ENCODE measurements around the gene PALMD.

Gene PALMD

GRCh38 chr1:99735852-99736251 is 89.9 kb downstream of the PALMD start:
- no peaks in the 10 kb centered on the region for H3K9me3 ChIP-seq (ENCODE audit: control insufficient read depth, insufficient read depth, low read length)

GRCh38 chr1:99737016-99737415 is 91.1 kb downstream of the PALMD start:
- no peaks in the 10 kb centered on the region for H3K27me3 ChIP-seq (ENCODE audit: control insufficient read depth, low read length)
- peak; percentile 17 for TF ChIP-seq CTCF (IDR thresholded peaks at IDR 0.05; ENCODE audit: low read depth, low read length, poor library complexity, severe bottlenecking)
- TF ChIP-seq EZH2phosphoT487 (IDR thresholded peaks at IDR 0.05; ENCODE audit: borderline replicate concordance, low read length) = no peak
- no peak overlapping the region for H3K27ac ChIP-seq (ENCODE audit: low read depth, low read length)
- no peaks in the 10 kb centered on the region for H3K9me2 ChIP-seq (replicated peaks; ENCODE audit: control insufficient read depth, low read length)
- no peaks in the 10 kb centered on the region for H3K79me2 ChIP-seq (ENCODE audit: control insufficient read depth, low read length)
- no peaks in the 10 kb centered on the region for H3F3A ChIP-seq (ENCODE audit: control insufficient read depth, insufficient read depth)
- no peak overlapping the region for H3K4me3 ChIP-seq (ENCODE audit: low read length)
- H3K9me3 ChIP-seq (ENCODE audit: control insufficient read depth, insufficient read depth, low read length) = no peaks in the 10 kb centered on the region
- H4K20me1 ChIP-seq (ENCODE audit: control insufficient read depth, insufficient read depth, low read depth, low read length) = no peaks in the 10 kb centered on the region
- H3K4me2 ChIP-seq (ENCODE audit: low read length) = no peak overlapping the region
- H3K4me1 ChIP-seq (ENCODE audit: control insufficient read depth, low read length) = no peaks in the 10 kb centered on the region
- no peaks in the 10 kb centered on the region for H3K36me3 ChIP-seq (ENCODE audit: control insufficient read depth, low read length)

More at GRCh38 chr1:99735852-99736251, 89.9 kb downstream of the PALMD start:
- Histone ChIP-seq H3K79me2 (ENCODE audit: control insufficient read depth, low read length) (no peaks in the 10 kb centered on the region), H4K20me1 (ENCODE audit: control insufficient read depth, insufficient read depth, low read depth, low read length) (no peaks in the 10 kb centered on the region), H3F3A (ENCODE audit: control insufficient read depth, insufficient read depth) (no peaks in the 10 kb centered on the region), H3K27ac (ENCODE audit: low read depth, low read length) (no peak overlapping the region), H3K4me3 (ENCODE audit: low read length) (no peak overlapping the region), H3K9me2 (replicated peaks; ENCODE audit: control insufficient read depth, low read length) (no peaks in the 10 kb centered on the region), H3K27me3 (ENCODE audit: control insufficient read depth, low read length) (no peaks in the 10 kb centered on the region), H3K4me2 (ENCODE audit: low read length) (no peak overlapping the region), H3K4me1 (ENCODE audit: control insufficient read depth, low read length) (no peaks in the 10 kb centered on the region), H3K36me3 (ENCODE audit: control insufficient read depth, low read length) (no peaks in the 10 kb centered on the region)
- TF ChIP-seq CTCF (IDR thresholded peaks at IDR 0.05; ENCODE audit: low read depth, low read length, poor library complexity, severe bottlenecking) (no peak), EZH2phosphoT487 (IDR thresholded peaks at IDR 0.05; ENCODE audit: borderline replicate concordance, low read length) (no peak)

DNA sequence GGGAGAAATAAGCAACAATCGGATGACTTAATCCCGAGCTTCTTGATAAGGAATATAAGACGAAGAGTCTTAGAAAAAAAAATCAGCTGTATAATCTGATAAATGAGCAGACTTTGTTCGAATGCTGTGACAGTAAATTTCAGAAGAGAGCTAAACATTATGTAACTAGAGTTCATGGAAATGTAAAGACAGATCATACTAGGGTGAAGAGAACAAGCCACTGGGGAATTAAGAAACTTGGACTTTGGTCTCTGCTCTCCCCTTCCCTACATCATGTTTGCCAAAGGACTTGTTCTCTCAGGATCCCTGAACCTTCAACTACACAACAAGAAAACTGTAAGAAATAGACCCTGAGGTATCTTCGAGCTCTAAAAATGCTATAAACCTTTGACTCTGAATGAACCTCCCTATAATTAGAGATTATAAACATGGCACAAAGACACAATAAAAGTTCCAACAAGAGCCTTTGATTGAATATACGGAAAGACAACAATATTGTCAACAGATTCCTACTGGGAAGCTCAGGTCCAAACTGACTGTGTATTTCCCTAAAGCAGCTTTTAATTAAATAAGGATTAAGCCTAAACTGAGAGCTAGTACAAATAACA is 93.0 kb downstream of the PALMD start:
- no peaks in the 10 kb centered on the region for H4K20me1 ChIP-seq (ENCODE audit: control insufficient read depth, insufficient read depth, low read depth, low read length)

More for the DNA sequence above, 93.0 kb downstream of the PALMD start:
- Histone ChIP-seq H3K27ac (ENCODE audit: low read depth, low read length) (no peak overlapping the region), H3K9me3 (ENCODE audit: control insufficient read depth, insufficient read depth, low read length) (no peaks in the 10 kb centered on the region), H3F3A (ENCODE audit: control insufficient read depth, insufficient read depth) (no peaks in the 10 kb centered on the region), H3K79me2 (ENCODE audit: control insufficient read depth, low read length) (no peaks in the 10 kb centered on the region), H3K27me3 (ENCODE audit: control insufficient read depth, low read length) (no peaks in the 10 kb centered on the region), H3K4me2 (ENCODE audit: low read length) (no peak overlapping the region), H3K36me3 (ENCODE audit: control insufficient read depth, low read length) (no peaks in the 10 kb centered on the region), H3K9me2 (replicated peaks; ENCODE audit: control insufficient read depth, low read length) (no peaks in the 10 kb centered on the region), H3K4me3 (ENCODE audit: low read length) (no peak overlapping the region), H3K4me1 (ENCODE audit: control insufficient read depth, low read length) (no peaks in the 10 kb centered on the region)
- no peak for TF ChIP-seq EZH2phosphoT487 (IDR thresholded peaks at IDR 0.05; ENCODE audit: borderline replicate concordance, low read length)
- no peak for TF ChIP-seq CTCF (IDR thresholded peaks at IDR 0.05; ENCODE audit: low read depth, low read length, poor library complexity, severe bottlenecking)
